ENCODE measurements around the gene APBB1IP.
"Not testable (repeated sequence)": the region's sequence is repeated elsewhere in the genome, so short reads cannot be mapped to it uniquely, and the experiment has no call there.

The APBB1IP gene

DNA sequence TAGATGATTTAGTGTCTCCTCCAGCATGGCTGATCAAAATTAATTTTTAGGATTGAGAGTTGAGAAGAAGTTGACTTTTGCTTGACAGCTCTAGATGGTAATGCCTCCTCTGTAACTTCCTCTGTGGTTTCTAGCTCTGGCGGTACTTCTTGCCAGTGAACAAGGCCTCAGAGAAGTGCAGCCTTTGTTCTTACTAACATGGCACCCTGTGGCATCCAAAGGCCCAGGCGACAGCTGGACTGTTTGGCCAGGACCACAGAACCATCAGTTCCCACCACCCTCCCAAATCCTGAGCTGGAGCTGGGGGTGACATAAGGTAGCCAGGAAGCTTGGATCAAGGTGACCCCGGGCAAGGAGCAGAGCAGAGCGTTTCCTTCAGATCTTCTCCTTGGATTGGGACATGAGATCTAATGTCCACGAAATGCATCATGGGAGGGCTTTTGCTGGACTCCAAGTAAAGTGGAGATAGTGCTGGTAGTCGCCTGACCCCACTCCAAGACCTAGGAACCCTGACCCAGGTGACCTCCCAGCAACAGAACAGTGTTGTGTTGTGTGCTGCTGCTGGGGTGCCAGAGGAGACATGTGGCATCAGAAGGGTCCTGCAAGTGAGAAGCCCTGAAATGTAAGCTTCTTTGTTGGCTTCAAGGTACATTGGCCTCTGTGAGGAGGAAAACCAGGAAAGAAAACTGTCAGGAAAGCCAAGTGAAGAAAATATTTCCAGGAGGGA is 41.8 kb downstream of the APBB1IP start:
- Mint-ChIP-seq H3K36me3 (ENCODE audit: low read depth) (peaks cover 35% of the 10 kb centered on the region), H3K27ac (peak overlapping the region; percentile 93), H3K27me3 (no peaks in the 10 kb centered on the region), H3K4me1 (ENCODE audit: low read depth) (peaks cover 82% of the 10 kb centered on the region), H3K4me3 (peak overlapping the region; percentile 70), H3K9me3 (no peaks in the 10 kb centered on the region)

GRCh38 chr10:26481315-26481692 is 43.2 kb downstream of the APBB1IP start:
- no peaks in the 10 kb centered on the region for H3K27me3 Mint-ChIP-seq
- H3K4me3 Mint-ChIP-seq: peak overlapping the region; percentile 23
- H3K27ac Mint-ChIP-seq: peak overlapping the region; percentile 93
- no peaks in the 10 kb centered on the region for H3K9me3 Mint-ChIP-seq
- H3K4me1 Mint-ChIP-seq (ENCODE audit: low read depth): peaks cover 84% of the 10 kb centered on the region
- H3K36me3 Mint-ChIP-seq (ENCODE audit: low read depth): peaks cover 31% of the 10 kb centered on the region

GRCh38 chr10:26481914-26482550 is 43.9 kb downstream of the APBB1IP start:
- Mint-ChIP-seq H3K27me3 (no peaks in the 10 kb centered on the region), H3K27ac (peak overlapping the region; percentile 93), H3K4me1 (ENCODE audit: low read depth) (peaks cover 88% of the 10 kb centered on the region), H3K36me3 (ENCODE audit: low read depth) (peaks cover 28% of the 10 kb centered on the region), H3K4me3 (peak overlapping the region; percentile 83), H3K9me3 (no peaks in the 10 kb centered on the region)

GRCh38 chr10:26483554-26483953 is 45.4 kb downstream of the APBB1IP start:
- Mint-ChIP-seq H3K9me3 (no peaks in the 10 kb centered on the region), H3K27me3 (no peaks in the 10 kb centered on the region), H3K27ac (peak overlapping the region; percentile 93), H3K4me1 (ENCODE audit: low read depth) (peaks cover 88% of the 10 kb centered on the region), H3K36me3 (ENCODE audit: low read depth) (peaks cover 19% of the 10 kb centered on the region), H3K4me3 (peak overlapping the region; percentile 52)

- peak overlapping the region; percentile 10 for H3K4me3 Mint-ChIP-seq
- H3K9me3 Mint-ChIP-seq: no peaks in the 10 kb centered on the region
- H3K4me1 Mint-ChIP-seq (ENCODE audit: low read depth): peaks cover 93% of the 10 kb centered on the region
- H3K36me3 Mint-ChIP-seq (ENCODE audit: low read depth): peaks cover 26% of the 10 kb centered on the region
- H3K27me3 Mint-ChIP-seq: no peaks in the 10 kb centered on the region
- peak overlapping the region; percentile 82 for H3K27ac Mint-ChIP-seq
These were observed 47.2 kb downstream of the APBB1IP start for GRCh38 chr10:26485150-26485941.

- H3K9me3 Mint-ChIP-seq: no peaks in the 10 kb centered on the region
- peak overlapping the region; percentile 96 for H3K27ac Mint-ChIP-seq
- H3K4me1 Mint-ChIP-seq (ENCODE audit: low read depth): peaks cover 84% of the 10 kb centered on the region
- H3K4me3 Mint-ChIP-seq: peak overlapping the region; percentile 71
- H3K27me3 Mint-ChIP-seq: no peaks in the 10 kb centered on the region
- peaks cover 21% of the 10 kb centered on the region for H3K36me3 Mint-ChIP-seq (ENCODE audit: low read depth)
These were observed 48.2 kb downstream of the APBB1IP start for GRCh38 chr10:26486304-26486703.

DNA sequence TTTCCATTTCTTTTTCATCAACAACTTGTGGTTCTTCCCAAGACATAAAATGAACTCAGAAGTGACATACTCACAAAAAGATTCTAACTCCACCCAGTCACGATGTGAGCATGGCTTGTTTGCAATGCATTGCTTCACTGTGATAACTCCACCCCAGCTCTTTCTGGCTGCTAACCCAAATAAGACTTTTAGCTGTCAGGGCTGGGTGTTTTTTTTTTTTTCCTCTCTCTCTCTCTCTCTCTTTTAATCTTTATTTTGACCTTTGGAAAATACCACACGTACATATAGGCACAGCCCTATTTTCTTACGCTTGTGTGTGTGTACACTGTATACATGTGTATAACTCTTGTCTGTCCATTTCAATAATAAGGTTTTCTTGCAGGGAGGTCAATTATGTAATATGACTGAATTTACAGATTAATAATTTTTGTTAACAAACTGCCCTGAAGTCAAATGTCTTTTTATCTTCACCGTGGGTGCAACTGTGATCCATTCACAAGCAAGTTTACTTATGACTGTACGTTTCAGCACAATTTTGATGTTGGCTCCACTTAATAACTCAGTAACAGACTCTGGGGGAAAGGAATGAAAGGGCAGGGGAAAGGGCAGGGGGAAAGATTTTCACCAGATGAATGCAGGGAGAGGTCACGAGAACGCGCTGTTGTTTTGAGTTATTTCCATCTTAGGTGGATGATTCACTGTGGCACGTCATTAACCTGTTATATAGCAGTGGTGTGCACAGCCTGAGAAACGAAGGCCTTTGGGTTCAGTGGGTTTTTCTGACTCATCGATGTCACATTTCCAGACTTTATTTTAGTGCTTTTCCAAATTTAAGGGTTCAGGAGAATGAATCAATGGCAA is 49.1 kb downstream of the APBB1IP start:
- peak overlapping the region; percentile 96 for H3K27ac Mint-ChIP-seq

DNA sequence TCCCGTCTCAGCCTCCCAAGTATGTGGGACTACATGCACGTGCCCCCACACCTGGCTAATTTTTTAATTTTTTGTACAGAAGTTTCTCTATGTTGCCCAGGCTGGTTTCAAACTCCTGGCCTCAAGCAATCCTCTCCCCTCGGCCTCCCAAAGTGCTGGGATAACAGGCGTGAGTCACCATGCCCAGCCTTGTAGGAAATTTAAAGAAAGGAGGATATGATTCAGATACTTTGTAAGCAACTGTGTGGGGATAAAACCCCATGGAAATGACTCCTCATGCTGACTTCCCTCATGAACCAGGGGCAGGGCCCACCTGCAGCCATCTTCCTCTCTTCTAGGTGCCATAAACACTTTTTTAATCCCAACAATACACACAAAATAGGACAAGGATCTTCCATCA is 50.2 kb downstream of the APBB1IP start:
- Mint-ChIP-seq H3K27me3 (no peaks in the 10 kb centered on the region), H3K36me3 (ENCODE audit: low read depth) (peaks cover 36% of the 10 kb centered on the region), H3K4me3 (peak overlapping the region; percentile 71), H3K9me3 (no peaks in the 10 kb centered on the region), H3K27ac (peak overlapping the region; percentile 96), H3K4me1 (ENCODE audit: low read depth) (peaks cover 77% of the 10 kb centered on the region)

More for the DNA sequence above, 49.1 kb downstream of the APBB1IP start:
- peak overlapping the region; percentile 71 for H3K4me3 Mint-ChIP-seq
- peaks cover 25% of the 10 kb centered on the region for H3K36me3 Mint-ChIP-seq (ENCODE audit: low read depth)
- no peaks in the 10 kb centered on the region for H3K9me3 Mint-ChIP-seq
- H3K4me1 Mint-ChIP-seq (ENCODE audit: low read depth): peaks cover 81% of the 10 kb centered on the region
- no peaks in the 10 kb centered on the region for H3K27me3 Mint-ChIP-seq

GRCh38 chr10:26489081-26489480 is 50.9 kb downstream of the APBB1IP start:
- Mint-ChIP-seq H3K4me3 (peak overlapping the region; percentile 71), H3K9me3 (no peaks in the 10 kb centered on the region), H3K36me3 (ENCODE audit: low read depth) (peaks cover 43% of the 10 kb centered on the region), H3K4me1 (ENCODE audit: low read depth) (peaks cover 76% of the 10 kb centered on the region), H3K27me3 (no peaks in the 10 kb centered on the region), H3K27ac (peak overlapping the region; percentile 96)

DNA sequence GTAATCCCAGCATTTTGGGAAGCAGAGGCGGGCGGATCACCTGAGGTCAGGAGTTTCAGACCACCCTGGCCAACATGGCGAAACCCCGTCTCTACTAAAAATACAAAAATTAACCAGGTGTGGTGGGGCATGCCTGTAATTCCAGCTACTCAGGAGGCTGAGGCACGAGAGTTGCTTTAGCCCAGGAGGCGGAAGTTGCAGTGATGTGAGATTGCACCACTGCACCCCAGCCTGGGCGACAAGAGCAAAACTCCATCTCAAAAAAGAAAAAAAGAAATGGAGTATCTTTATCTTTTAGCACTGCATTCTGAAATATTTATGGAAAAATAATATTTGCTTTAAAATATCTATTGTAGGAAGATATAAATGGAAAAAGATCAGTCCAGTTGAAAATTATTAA is 52.2 kb downstream of the APBB1IP start:
- H3K36me3 Mint-ChIP-seq (ENCODE audit: low read depth): peaks cover 56% of the 10 kb centered on the region
- not testable (repeated sequence) for H3K4me3 Mint-ChIP-seq, H3K27ac Mint-ChIP-seq

DNA sequence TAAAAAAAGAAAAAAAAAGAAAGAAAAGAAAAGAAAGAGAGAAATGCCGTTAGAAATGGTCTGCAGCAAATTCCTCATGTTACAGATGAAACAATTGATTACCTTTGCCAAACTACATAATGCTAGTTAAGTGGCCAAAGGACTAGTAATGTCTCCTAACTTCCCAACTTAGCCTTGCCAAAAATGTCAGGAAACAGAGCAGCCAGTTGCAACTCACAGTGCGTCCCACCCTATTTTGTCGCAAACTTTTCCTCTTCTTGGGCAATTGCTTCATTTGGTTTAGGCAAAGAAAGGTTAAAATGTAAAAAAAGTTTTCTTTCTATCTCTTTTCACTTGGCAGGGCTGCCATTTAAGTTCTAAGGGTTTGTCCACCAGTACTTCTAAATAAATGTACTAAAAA is 53.1 kb downstream of the APBB1IP start:
- Mint-ChIP-seq H3K4me3 (no peak overlapping the region), H3K27ac (no peak overlapping the region), H3K36me3 (ENCODE audit: low read depth) (peaks cover 61% of the 10 kb centered on the region), H3K27me3 (no peaks in the 10 kb centered on the region), H3K4me1 (ENCODE audit: low read depth) (peaks cover 66% of the 10 kb centered on the region), H3K9me3 (no peaks in the 10 kb centered on the region)

More for the DNA sequence above, 52.2 kb downstream of the APBB1IP start:
- peaks cover 72% of the 10 kb centered on the region for H3K4me1 Mint-ChIP-seq (ENCODE audit: low read depth)
- H3K9me3 Mint-ChIP-seq, H3K27me3 Mint-ChIP-seq: not testable (repeated sequence)

DNA sequence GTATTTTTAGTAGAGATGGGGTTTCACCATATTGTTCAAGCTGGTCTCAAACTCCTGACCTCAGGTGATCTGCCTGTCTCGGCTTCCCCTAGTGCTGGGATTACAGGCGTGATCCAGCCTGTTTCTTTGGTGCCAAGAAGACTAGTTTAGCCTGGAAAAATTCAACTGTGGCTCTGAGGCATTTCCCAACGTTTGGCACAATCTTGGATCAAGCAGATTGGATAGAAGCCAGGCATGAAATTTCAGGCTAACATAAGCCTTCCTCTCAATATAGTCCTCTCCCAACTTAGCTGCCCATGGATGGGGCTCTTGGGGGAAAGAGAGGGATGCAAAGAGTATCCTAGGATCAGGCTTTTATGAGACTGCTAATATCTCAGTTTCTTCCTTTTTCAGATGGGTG is 53.8 kb downstream of the APBB1IP start:
- no peak overlapping the region for H3K4me3 Mint-ChIP-seq
- H3K9me3 Mint-ChIP-seq: no peaks in the 10 kb centered on the region
- peaks cover 68% of the 10 kb centered on the region for H3K36me3 Mint-ChIP-seq (ENCODE audit: low read depth)
- H3K4me1 Mint-ChIP-seq (ENCODE audit: low read depth): peaks cover 59% of the 10 kb centered on the region
- H3K27me3 Mint-ChIP-seq: no peaks in the 10 kb centered on the region
- H3K27ac Mint-ChIP-seq: peak overlapping the region; percentile 40

DNA sequence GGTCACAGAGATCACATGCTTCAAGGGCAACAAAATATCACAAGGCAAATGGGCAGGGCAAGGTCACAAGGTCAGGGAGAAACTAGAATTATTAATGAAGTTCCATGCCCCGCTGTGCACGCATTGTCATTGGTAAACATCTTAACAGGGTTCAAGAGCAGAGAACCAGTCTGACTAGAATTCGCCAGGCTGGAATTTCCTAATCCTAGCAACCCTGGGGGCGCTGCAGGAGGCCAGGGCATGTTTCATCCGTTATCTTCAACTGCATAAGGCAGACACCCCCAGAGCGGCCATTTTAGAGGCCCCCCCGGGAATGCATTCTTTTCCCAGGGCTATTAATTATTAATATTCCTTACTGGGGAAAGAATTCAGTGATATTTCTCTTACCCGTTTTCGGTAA is 54.6 kb downstream of the APBB1IP start:
- H3K27ac Mint-ChIP-seq: peak overlapping the region; percentile 58
- peaks cover 73% of the 10 kb centered on the region for H3K36me3 Mint-ChIP-seq (ENCODE audit: low read depth)
- peaks cover 51% of the 10 kb centered on the region for H3K4me1 Mint-ChIP-seq (ENCODE audit: low read depth)
- not testable (repeated sequence) for H3K4me3 Mint-ChIP-seq, H3K27me3 Mint-ChIP-seq, H3K9me3 Mint-ChIP-seq

GRCh38 chr10:26494018-26494417 is 55.9 kb downstream of the APBB1IP start:
- Mint-ChIP-seq H3K9me3 (no peaks in the 10 kb centered on the region), H3K4me1 (ENCODE audit: low read depth) (peaks cover 38% of the 10 kb centered on the region), H3K36me3 (ENCODE audit: low read depth) (peaks cover 75% of the 10 kb centered on the region), H3K4me3 (no peak overlapping the region), H3K27ac (peak overlapping the region; percentile 58), H3K27me3 (no peaks in the 10 kb centered on the region)
